Astrocyte of the spinal cord (primary cell): Measurements from ENCODE around the gene RGSL1.
"Not testable (repeated sequence)": the region's sequence is repeated elsewhere in the genome, so short reads cannot be mapped to it uniquely, and the experiment has no call there.

ENCODE experiments used
- DNase-seq: peaks from one replicate; pipeline ENCODE4 v3.0.0; 2011; ENCODE audit warnings: low read depth, low spot score
- H3K4me3 ChIP-seq: 2 replicates; pipeline ENCODE4 v1.5.1; 2011; ENCODE audit warnings: low read depth, mild to moderate bottlenecking, low read length, moderate library complexity
- in situ Hi-C: cut with HindIII; loops from 2 replicates; pipeline ENCODE4 v1.10.0; 2017; ENCODE audit warnings: low sequenced_read_pairs
- TF ChIP-seq, protein P1 (sequence below): IDR thresholded peaks from 2 replicates; pipeline ENCODE4 v1.5.1; 2012; ENCODE audit warnings: low read depth, mild to moderate bottlenecking, low read length, inconsistent platforms

Gene RGSL1

DNA sequence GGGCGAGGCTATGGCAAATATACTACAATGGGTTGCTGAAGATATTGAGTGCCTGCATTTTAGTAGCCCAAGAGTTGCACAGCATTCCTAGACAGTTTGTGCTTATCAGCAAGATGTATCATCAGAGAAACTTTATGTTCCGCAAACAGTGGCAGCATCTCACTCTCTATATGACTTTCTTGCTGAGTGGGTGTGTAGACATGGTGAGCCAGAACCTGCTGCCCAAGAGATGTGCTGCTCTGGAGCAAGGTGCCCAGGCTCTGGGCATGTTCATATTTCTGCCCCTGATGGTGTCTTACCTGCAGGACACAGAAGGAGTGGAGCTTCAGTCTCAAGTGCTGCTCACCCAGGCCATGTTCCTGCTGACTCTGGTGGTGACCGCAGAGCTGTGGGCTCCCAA, 8.2 kb upstream of the RGSL1 start:
- in situ Hi-C loops = no loop called here
- no peak for DNase-seq
- TF ChIP-seq, protein P1, sequence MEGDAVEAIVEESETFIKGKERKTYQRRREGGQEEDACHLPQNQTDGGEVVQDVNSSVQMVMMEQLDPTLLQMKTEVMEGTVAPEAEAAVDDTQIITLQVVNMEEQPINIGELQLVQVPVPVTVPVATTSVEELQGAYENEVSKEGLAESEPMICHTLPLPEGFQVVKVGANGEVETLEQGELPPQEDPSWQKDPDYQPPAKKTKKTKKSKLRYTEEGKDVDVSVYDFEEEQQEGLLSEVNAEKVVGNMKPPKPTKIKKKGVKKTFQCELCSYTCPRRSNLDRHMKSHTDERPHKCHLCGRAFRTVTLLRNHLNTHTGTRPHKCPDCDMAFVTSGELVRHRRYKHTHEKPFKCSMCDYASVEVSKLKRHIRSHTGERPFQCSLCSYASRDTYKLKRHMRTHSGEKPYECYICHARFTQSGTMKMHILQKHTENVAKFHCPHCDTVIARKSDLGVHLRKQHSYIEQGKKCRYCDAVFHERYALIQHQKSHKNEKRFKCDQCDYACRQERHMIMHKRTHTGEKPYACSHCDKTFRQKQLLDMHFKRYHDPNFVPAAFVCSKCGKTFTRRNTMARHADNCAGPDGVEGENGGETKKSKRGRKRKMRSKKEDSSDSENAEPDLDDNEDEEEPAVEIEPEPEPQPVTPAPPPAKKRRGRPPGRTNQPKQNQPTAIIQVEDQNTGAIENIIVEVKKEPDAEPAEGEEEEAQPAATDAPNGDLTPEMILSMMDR = no peak
- no peak overlapping the region for H3K4me3 ChIP-seq

DNA sequence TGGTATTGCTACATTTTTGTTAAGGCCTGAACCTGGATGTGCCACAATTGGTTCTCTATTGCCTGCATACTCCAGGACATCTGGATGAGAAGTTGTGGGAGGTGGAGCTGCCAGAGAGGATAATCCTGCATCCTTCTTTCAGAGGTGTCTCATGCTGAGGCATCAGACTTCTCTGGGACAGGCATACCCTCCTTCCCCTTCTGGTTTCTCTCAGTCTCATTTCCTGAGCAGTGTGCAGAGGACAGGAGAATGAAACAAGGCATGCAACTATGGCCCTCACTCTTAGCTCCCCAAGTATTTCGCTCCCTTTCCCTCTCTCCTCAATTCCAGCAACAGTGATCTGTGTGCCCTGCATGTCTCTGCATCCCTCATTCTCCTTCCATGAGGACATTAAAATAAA, 7.6 kb upstream of the RGSL1 start:
- TF ChIP-seq, protein P1 = no peak
- H3K4me3 ChIP-seq = no peak overlapping the region
- in situ Hi-C loops = no loop called here
- no peak for DNase-seq

DNA sequence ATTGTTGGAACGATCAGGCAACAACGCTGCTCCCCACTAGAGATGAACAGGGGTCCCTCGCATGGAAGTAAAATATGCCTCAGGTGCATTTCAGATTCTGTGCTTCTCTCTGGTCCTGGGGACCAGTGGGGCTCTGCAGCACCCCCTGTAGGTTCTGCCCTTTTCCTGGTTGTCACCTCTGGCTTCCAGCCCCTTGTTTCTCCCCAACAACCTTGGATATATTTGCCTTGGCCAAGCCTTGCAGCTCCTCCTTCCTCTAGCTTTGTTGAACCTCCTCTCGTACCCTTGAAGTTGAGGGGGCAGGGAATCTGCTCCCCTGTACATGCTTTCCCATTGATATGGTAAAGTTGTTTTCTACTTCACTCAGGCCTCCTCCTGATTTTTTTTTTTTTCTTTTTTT, 5.4 kb upstream of the RGSL1 start:
- no peak for DNase-seq
- no peak overlapping the region for H3K4me3 ChIP-seq
- in situ Hi-C loops = no loop called here
- TF ChIP-seq, protein P1 = no peak

- in situ Hi-C loops = no loop called here
- DNase-seq = peak; percentile 39
- TF ChIP-seq, protein P1 = peak; percentile 56
- H3K4me3 ChIP-seq = no peak overlapping the region
Observed at GRCh38 chr1:182446033-182446669, 3.8 kb upstream of the RGSL1 start.

- H3K4me3 ChIP-seq, DNase-seq, in situ Hi-C loops: not testable (repeated sequence)
Observed at GRCh38 chr1:182447124-182447523, 2.8 kb upstream of the RGSL1 start.

DNA sequence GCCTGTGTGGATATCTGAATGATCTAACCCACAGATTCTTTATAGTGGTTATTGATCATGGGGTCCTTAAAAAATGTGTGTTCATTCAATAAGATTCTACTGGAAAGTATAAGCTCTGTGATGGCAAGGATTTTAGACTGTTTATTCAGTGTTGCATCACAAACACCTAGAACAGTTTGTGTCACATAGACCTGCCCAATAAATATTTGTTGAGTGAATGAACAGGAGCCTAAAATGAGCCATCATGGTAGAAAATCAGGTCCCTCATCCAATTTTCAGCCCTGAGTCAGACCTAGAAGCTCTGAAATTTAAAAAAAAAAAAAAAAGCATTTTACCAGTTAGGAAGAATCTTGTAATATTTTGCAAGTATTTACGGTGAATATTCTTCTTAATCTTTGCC, 2.3 kb upstream of the RGSL1 start:
- TF ChIP-seq, protein P1 = no peak
- DNase-seq = no peak
- in situ Hi-C loops = no loop called here
- no peak overlapping the region for H3K4me3 ChIP-seq

- no peak overlapping the region for H3K4me3 ChIP-seq
- in situ Hi-C loops = no loop called here
- TF ChIP-seq, protein P1 = no peak
- DNase-seq = no peak
Observed at GRCh38 chr1:182453631-182454030, 3.7 kb downstream of the RGSL1 start.
